HG03060 (cell line): ENCODE results near the gene PCNX2.

Experiments
- ATAC-seq: cut with Tn5 transposase; IDR thresholded peaks from one replicate; pipeline ENCODE4 v1.9.1; 2021; ENCODE audit warnings: low read depth, moderate number of reproducible peaks; ENCODE audit not compliant: unreplicated experiment

PCNX2 gene

GRCh38 chr1:232990176-232991128 is 305.1 kb downstream of the PCNX2 start:
- ATAC-seq: no peak

GRCh38 chr1:232988572-232989040 is 306.9 kb downstream of the PCNX2 start:
- ATAC-seq: no peak

- no peak for ATAC-seq
Measured at GRCh38 chr1:232987774-232988140, 307.8 kb downstream of the PCNX2 start.

- no peak for ATAC-seq
Measured at GRCh38 chr1:232987046-232987773, 308.3 kb downstream of the PCNX2 start.

GRCh38 chr1:232986527-232986922 is 309.0 kb downstream of the PCNX2 start:
- no peak for ATAC-seq

- no peak for ATAC-seq
Measured at GRCh38 chr1:232985882-232986526, 309.5 kb downstream of the PCNX2 start.

GRCh38 chr1:232984577-232985425 is 310.7 kb downstream of the PCNX2 start:
- ATAC-seq: no peak

- ATAC-seq: no peak
Measured at GRCh38 chr1:232983817-232984567, 311.5 kb downstream of the PCNX2 start.

- ATAC-seq: no peak
Measured at GRCh38 chr1:232983375-232983774, 312.1 kb downstream of the PCNX2 start.

GRCh38 chr1:232982238-232982944 is 313.1 kb downstream of the PCNX2 start:
- no peak for ATAC-seq

GRCh38 chr1:232980986-232981560 is 314.5 kb downstream of the PCNX2 start:
- ATAC-seq: no peak

- no peak for ATAC-seq
Measured at GRCh38 chr1:232980355-232980978, 315.1 kb downstream of the PCNX2 start.

- ATAC-seq: no peak
Measured at GRCh38 chr1:232979558-232979957, 316.0 kb downstream of the PCNX2 start.

GRCh38 chr1:232978815-232979214 is 316.7 kb downstream of the PCNX2 start:
- ATAC-seq: no peak

- ATAC-seq: no peak
Measured at GRCh38 chr1:232978091-232978634, 317.4 kb downstream of the PCNX2 start.

- ATAC-seq: no peak
Measured at GRCh38 chr1:232974971-232975370, 320.6 kb downstream of the PCNX2 start.

GRCh38 chr1:232973652-232974611 is 321.6 kb downstream of the PCNX2 start:
- no peak for ATAC-seq
